ENCODE measurements around the gene AJM1.
A peak's percentile ranks its signal among the peaks of the same experiment; 100 is the strongest.

AJM1 gene

DNA sequence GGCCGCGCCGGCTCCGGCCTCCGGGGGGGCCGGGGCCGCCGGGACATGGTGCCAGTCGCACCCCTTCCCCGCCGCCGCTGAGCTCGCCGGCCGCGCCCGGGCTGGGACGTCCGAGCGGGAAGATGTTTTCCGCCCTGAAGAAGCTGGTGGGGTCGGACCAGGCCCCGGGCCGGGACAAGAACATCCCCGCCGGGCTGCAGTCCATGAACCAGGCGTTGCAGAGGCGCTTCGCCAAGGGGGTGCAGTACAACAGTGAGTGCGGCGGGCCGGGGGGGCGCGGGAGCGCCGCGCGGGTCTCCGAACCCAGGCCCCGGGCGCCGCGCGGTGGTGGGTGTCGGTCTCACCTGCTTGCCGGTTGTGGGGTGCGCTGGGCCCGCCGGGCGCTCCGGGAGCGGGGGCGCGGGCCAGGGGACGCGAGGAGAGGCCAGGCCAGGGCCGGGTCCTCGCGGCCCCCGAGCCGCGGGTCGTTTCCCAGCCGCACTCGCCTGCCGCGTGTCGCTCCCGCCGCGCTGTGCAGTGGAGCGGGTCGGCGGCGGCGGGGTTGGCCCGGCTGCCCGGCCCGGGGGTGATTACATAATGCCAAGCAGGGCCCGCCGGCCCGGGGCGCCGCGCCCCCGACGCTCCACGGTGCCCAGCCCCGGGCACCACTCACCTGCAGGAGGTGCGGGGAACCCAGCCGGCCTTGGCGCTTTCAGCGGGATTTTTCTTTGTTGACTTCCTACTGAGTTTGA, 34.0 kb upstream of the AJM1 start:
- peak; percentile 70 for DNase-seq (ENCODE audit: low spot score)

DNA sequence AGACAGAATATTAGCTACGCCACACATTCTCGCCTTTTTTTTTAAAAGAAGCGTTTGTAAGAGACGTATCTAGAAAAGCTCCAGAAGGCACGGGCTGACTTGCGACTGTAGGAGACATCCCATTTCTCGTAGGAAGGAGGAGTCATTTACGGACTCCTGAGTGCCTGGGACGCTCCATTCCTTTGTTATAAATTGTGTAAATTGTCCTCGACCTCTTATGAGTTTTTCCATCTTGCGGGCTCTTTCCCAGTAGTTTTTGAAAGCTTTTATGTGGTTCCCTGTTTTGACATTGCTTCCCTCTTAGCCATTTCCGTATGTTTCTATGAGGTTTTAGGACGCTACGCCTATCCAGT, 33.5 kb upstream of the AJM1 start:
- no peak for DNase-seq (ENCODE audit: low spot score)

DNA sequence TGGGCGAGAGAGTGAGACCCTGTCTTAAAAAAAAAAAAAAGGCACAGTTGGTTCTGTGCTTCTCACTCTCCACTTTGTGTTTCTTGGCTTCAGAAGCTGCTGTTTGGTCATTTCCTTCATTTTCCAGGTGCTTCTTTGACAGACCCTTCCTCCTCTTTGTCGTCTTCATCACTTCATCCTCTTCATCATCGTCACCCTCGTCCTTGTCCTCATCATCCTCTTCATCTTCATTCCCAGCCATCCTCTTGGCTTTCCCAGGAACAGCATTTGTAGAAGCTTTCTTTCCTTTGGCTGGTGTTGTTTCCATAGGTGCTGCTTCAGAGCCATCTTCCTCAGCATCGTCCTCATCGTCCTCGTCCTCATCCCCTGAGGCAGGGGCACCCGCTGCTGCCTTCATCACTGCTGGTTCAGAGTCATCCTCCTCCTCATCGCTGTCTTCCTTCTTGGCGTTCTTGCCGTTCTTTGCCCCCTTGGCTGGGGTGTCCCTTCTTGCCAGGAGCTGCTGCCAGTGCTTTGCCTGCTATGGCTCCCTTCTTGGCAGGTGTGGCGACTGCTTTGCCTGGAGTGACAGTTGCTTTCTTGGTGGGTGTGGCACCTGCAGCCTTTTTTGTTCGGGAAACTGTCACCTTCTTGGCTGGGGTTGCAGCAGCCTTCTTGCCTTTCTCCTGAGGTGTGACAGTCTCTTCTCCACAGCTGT, 27.4 kb upstream of the AJM1 start:
- no peak for DNase-seq (ENCODE audit: low spot score)

DNA sequence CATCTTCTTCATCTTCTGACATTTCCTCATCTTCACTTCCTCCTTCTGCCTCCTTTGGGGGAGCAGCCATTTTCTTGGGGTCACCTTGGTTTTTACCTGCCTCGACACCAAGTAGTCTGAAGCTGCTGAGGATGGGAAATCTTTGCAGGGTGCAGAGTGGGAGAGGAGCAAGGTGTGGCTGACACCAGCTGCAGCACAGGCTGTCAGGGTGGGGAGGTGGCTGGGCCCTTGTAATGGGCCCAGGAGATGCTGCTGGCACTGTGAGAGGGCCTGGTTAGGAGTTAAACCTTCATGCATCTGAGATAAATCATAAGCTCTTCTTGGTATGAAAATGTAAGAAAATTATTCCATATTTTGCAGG, 26.9 kb upstream of the AJM1 start:
- no peak for DNase-seq (ENCODE audit: low spot score)

DNA sequence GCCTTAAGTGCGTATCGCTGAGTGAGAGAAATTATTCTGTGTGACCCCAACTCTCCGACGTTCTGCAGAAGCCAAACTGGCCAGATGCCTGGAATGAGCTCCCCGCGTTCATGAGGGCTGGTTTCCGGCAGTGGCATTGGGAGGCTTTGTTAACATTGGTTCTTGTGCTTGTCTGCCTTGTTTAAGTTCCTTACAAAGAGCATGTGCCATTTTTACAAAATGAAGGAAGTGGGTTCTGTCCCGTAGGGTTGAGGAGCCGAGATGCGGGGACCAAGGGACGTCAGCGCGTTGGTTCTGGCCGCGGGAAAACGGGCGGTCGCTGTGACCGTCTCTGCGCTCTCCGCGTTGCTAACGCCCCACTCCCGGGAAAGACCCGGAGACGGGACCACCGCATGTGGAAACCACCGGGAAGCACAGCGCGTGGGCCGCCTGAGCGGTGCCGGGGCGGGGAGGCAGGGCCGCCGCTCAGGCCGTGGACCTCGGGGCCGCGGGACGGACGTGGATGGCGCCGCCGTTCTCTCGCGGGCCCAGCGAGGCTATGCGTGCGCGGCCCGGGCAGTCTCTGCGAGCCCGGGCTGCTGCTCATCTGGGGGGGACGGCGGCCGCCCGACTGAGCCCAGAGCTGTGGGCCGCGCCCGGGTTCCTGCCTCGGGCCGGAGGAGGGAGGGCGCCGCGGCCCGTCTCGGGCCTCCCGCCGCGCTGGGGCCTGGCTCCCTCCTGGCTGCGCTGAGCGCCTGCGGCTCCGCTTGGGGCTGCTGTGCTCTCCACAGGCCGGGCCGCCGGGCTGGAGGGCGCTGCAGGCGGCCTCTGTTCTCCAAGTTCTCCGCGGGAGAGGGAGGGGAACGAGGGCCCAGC, 21.1 kb upstream of the AJM1 start:
- peak; percentile 69 for DNase-seq (ENCODE audit: low spot score)

DNA sequence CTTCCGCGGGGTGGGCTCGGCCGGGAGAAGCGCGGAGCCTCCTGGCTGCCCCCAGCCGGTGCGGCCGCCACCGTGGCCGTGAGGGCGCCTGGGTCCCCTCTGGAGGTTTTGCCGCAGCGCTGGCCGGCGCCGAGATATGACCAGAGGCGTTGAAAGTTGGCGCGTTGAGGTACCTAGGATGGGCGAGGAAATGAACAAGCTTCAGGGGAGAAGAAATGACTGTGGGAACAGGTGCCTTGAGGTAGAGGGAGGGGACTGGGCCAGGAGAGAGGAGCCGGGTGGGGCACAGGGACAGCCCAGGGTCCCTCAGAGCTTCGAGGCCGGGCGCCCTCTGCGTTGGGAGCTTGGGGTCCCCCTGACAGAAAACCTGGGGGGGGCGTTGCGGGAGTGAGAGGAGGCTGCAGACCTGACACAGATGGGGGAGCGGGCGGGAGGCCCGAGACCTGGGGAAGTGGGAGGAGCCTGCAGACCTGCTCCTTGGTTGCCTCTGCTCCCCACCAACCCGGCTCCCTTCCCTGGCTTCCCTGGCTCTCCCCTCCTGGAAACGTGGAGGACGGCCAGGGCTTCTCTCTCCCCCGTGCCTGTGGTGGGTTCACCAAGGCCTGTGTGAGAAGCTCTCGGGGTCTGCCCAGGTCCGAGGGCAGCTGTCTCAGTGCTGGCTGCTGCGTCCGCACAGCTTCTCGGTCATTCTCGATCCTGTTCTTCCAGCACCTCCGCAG, 20.3 kb upstream of the AJM1 start:
- no peak for DNase-seq (ENCODE audit: low spot score)

DNA sequence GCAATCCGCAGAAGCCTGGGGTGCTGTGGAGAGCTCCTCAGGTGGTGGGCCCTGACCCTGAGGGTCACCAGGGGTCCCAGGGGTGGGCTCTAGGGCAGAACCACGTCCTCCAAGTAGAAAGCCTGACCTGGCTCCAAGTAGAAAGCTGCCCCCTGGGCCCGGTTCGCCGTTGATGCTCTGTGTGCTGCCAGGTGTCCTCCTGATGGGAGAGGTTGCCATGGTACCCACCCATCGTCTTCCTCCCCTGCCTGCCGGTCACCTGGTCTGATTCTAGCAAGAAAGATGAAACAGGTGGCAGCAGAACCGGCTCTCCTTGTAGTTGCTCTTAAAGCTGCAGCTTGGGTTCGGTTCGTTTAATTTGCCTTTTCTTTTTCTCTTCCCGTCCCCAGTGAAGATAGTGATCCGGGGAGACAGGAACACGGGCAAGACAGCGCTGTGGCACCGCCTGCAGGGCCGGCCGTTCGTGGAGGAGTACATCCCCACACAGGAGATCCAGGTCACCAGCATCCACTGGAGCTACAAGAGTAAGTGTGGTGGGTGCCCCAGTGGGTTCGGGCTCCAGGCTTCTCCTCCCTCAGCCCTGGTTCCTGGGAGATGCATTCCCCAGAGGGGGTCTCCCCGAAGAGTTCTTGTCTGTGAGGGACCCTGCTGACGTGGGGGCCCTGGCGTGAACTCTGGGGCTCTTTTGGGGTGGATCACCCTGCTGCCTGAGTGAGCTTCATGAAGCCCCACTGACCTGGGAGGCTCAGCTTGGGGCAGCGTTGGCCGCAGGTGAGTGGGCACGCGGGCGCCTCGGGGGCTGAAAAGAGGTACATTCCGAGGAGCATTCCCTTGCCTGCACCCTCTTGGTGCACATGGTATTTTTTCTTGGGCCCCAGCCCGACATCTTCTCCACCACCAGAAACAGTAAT, 18.9 kb upstream of the AJM1 start:
- DNase-seq (ENCODE audit: low spot score): no peak

DNA sequence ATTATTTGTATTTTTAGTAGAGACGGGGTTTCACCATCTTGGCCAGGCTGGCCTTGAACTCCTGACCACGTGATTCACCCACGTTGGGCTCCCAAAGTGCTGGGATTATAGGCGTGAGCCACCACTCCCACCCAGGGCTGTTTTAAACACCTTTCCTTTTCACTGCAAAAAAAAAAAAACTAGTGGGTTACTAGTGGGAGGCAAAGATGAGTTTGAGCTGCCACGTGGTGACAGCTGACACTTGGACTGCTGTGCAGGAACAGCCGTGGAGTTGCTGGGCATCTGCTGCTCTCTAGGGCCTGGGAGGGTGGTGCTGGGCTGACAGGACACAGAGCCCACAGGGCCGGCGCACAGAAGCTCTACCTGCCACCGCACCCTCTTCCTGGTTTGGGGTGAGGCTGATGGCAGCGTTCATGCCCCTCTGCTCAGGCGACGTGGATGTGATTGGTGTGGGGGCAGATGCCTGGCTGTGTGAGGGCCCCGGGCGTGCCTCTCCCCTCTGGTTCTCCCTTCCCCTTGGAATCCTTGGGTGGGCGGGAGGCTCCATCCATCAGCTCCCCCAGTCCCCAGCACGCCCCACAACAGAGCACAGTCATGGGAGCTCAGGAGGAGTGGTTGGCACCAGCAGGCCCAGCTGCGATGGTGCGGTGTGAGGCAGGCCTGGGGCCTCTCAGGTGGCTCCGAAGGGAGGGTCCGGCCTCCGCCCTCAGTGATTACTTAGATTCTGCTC, 17.6 kb upstream of the AJM1 start:
- no peak for DNase-seq (ENCODE audit: low spot score)

DNA sequence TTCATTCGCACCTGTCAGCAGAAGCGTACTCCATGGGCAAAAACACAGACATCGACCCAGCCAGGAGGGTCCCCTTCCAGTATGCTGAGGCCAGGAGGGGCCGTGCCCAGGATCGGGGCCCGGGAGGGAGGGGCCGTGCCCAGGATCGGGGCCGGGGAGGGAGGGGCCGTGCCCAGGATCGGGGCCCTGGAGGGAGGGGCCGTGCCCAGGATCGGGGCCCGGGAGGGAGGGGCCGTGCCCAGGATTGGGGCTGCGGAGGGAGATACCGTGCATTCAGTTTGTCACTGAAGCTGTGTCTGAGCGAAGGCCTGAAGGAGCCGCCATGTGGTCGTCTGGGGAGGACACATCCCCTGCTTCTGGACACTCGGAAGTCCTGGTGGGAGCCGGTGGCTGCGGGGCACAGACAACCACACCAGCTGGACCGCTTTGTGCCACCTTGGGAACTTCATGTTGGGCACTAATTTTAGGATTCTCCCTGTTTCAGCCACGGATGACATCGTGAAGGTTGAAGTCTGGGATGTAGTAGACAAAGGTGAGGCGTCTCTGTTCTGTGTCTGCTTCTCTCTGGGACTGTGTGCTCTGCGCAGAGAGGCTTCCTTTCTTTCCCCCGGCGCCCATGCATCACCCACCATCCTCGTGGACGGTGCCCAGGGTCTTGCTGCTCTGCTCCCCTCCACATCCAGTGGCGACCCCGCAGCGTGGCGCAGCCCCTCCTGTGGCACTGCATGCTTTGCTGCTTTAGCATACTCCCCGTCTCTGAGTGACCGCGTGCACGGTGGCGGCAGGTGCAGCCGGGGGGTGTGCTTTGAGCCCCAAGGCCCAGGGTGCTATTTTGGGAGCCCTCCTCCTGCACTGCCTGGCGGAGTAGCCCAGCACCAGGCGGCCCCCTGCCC, 16.7 kb upstream of the AJM1 start:
- no peak for DNase-seq (ENCODE audit: low spot score)

DNA sequence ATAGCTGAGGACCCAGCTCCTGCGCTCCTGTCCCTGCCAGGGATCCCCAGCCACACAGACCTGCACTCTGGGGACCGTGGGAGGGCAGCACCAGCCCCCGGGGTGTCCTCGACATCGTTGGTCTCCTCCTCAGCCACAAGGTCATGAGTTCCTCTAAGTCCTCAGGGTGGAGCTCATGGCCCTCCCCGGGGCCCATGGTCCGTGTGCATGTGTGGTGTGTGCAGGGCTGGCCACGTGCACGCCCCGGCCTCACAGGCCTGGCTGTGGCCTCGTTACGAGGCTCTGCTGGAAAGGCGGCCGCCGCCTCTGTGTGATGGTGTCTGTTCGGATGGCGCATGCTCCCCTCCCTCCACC, 16.1 kb upstream of the AJM1 start:
- no peak for DNase-seq (ENCODE audit: low spot score)

DNA sequence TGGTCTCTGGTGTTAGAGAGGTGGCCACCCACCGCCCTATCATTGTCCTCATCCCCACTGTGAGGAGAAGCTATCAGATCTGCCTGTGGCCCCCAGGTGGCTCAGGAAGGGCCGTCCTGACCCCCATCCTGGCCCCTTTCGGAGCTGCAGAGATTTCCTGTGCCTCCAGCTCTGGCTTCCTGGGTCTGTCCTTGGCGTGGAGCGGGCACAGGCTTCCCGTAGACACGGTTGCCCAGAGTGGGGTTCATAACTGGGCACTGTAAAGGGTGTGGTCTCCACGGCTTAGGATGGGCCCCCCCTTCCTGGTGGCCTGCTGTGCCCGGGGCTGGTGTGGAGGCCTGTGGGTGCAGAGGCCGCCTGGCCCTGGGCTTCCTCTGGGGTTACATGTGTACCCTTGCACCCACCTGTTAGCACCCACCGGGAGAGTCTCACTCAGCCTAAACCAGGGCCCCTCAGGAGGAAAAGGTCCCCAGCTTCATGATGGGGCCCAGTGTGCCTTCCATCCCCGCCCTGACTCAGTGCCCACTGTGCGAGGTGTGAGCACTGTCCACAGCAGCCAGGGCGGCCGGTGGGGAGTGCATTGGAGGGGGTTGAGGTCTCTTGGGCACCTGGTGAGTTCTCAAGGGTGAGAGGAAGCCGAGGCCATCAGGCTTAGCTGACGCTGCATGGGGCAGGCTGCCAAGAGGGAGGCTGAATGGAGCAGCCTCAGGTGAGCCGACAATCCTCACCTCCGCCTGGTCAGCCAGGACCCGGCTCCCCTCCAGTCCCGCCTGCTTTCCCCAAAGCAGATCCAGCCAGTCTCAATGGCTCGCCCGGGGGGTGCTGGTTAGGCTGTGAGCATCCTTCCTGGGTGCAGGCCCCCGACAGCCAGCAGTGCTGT, 15.3 kb upstream of the AJM1 start:
- DNase-seq (ENCODE audit: low spot score): no peak

DNA sequence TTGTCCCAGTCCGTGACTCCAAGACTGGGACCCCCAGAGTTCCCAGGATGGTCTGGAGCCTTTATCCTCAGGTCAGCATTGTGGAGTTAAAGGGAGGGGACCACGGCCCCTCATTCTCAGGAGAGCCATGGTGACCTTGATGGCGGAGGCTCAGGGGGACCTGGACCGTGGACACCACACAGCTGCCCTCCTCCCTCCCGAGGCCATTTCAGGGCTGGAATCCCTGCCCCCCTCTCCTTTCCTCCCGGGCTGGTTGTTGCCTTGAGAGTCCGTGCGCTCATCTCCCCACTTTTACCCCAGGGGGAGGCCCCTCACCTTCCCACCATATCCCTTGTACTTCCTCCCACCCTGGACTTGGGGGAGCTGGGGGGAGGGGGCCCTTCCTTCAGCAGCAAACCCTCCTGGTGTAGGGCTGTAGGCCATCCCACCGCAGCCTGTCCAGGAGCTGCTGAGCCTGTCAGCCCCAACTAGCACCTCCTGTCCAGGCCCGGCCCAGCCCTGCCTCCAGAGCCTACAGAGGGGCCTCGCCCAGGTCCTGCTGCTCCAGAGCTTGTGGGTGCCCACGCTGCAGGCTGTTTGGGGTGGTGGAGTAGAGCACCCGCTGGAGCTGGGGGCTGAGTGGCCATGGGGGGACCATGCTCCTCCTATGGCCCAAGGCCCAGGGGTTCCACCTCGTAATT, 14.3 kb upstream of the AJM1 start:
- DNase-seq (ENCODE audit: low spot score): no peak

DNA sequence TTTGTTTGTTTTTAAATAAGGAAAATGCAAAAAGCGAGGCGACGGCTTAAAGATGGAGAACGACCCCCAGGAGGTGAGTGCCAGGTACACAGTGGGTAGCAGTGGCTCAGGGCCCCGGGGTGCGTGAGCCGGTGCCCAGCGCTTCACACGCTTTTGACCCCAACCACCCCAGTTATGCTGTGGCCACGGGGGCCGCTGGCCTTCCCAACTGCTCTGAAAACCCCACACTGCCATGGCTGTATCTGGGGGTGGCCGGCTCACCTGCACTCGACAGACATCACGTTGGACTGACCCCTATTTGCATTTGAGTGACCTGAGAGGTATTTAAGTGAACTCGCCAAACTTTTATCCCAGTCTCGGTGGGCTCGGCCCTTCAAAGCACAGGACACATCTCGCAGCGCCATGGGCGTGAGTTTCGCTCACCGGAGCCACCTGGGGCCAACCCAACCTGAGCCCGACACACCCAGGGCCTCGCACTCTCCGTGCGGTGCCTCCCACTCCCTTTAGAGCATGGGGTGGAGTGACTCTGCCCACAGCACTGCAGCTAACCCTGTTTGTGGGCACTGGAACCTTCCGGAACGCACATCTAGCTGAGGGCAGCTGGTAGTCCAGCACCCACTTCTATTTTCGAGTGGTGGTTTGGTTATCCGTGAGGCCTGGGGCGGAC, 13.7 kb upstream of the AJM1 start:
- DNase-seq (ENCODE audit: low spot score): no peak

DNA sequence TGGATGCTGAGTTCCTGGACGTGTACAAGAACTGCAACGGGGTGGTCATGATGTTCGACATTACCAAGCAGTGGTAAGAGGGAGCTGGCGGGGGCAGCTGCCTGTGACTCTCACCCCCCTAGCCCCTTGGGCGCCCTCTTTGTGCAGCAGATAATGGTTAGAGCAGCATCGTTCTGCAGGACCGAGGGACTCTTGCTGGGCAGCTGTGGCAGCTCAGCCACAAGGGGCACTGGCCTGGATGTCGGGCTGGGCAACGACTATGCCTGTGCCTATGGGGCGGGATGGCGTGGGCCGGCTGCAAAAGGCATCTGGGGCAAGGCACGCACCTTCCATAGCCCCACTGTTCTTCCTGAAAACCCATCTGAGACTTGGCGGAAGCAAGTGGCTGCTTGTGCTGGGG, 12.9 kb upstream of the AJM1 start:
- no peak for DNase-seq (ENCODE audit: low spot score)

DNA sequence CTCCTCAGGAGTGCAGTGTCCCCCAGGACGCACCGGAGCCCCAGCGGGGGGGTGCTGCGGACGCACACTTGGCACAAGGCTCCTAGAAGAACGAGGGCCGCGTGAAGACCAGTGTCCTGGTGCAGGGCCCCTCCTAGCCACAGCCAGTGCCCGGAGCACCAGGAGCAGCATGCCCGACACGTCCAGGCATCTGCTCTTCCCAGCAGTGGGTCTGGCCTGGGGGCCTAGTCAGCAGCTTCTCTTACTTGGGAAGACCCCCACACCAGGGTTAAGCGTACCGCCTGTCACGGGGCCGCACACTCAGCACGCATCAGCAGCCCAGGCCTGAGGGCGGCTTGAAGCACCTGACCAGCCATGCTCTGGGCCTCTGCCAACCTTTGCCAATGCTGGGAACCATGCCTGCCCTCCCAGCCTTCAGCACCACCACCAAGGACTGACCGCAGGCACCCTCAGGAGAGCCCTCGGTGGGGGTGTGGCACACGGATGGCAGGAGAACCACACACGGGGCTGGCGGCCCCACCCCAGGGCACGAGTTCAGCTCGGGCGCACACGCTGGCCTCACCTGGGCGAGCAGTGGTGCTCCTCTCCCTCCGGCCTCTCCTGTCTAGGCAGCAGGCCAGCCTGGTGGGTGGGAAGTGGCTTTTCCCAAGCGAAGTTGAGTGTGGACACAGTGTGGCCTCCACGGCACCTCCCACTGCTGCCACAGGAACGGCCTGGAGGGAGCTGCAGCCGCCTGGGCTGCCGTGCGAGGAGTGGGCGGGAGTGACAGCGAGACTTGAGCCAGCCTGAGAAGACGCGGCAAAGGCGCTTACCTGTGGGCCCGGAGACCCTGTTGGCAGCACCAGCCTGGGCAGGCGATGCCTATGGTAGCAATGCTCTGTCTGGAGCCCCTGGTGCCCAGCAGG, 12.0 kb upstream of the AJM1 start:
- no peak for DNase-seq (ENCODE audit: low spot score)

DNA sequence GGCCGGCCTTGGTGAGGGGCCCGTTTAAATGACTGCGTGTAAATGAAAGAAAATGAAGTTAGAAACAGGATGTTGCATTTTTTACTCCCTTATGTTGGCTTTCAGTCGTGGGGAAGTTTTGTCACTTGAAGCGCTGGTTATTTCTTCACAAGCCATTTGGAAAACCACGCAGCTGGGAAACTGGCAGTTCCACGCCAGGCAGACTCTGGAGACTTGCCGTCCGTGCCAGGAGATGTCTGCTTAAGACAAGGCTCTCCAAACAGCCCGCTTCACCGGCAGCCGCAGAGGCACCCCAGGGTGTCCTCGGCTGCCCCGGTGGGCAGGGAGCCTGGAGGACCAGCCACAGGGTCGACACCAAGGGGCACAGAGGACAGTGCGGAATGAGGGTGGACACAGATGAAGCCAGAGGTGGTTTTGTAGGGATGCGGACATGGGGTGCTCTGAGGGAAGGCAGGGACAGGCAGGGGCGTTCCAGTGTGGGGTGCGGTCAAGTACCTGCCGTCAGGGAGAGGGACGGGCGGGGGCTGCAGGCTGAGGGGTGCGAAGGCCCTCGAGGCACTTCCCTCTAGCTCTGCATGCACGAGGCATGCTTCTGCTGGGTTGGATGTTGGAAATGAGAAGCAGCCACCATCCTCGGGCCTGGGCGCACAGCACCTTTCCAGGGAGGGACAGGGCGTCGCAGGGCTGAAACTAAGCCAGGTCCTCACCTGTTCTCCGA, 11.1 kb upstream of the AJM1 start:
- no peak for DNase-seq (ENCODE audit: low spot score)

Data from ecto neural progenitor cell (in vitro differentiated cells).